ENCODE results near the gene FASTKD3. TPM values are rescaled to one million over a fixed set of nuclear protein-coding genes. Genes with fewer than 3 reads are reported as not detected.

The FASTKD3 gene
- total and polyA plus RNA-seq, 2 donors (not counting 1 experiment from before 2014, with no cell fraction given) = 6.6 to 10.0 TPM

GRCh38 chr5:7868427-7868772 is 431 bp downstream of the FASTKD3 start:
- Histone ChIP-seq H3K79me2 (ENCODE audit: control insufficient read depth, insufficient read depth, low read length) (peaks cover 52% of the 10 kb centered on the region), H4K20me1 (ENCODE audit: control insufficient read depth, insufficient read depth, low read length, poor library complexity, severe bottlenecking) (peaks cover 16% of the 10 kb centered on the region), H3K27me3 (replicated peaks in 1 of 4; ENCODE audit: control extremely low read depth in 1 of 4, control insufficient read depth in 3 of 4, insufficient read depth in 4 of 4, low read length in 3 of 4) (no peaks in the 10 kb centered on the region), H2AFZ (ENCODE audit: insufficient read depth, low read depth, low read length, poor library complexity, severe bottlenecking) (peak overlapping the region; percentile 93), H3K9ac (ENCODE audit: low read length) (peak overlapping the region; percentile 87), H3K27ac (ENCODE audit: low read length in 2 of 2) (peak overlapping the region; percentile 8 to 79), H3K36me3 (replicated peaks in 1 of 2; ENCODE audit: control extremely low read depth in 1 of 2, control insufficient read depth in 1 of 2, extremely low read depth in 1 of 2, insufficient read depth in 2 of 2, low read length in 1 of 2) (peaks cover 3 to 15% of the 10 kb centered on the region in 2 experiments), H3K9me3 (ENCODE audit: control extremely low read depth in 1 of 3, control insufficient read depth in 2 of 3, insufficient read depth in 1 of 3, low read length in 2 of 3) (no peaks in the 10 kb centered on the region), H3K4me2 (replicated peaks; ENCODE audit: low read depth, low read length, poor library complexity, severe bottlenecking) (peak overlapping the region; percentile 84), H3K4me3 (ENCODE audit: control extremely low read depth in 1 of 5, extremely low read depth in 1 of 5, insufficient read depth in 1 of 5, low read depth in 2 of 5, low read length in 4 of 5) (peak overlapping the region; percentile 82 to 92 (median 87)), H3K4me1 (ENCODE audit: control insufficient read depth in 2 of 2, insufficient read depth in 2 of 2, low read length in 2 of 2) (peaks cover 23 to 24% of the 10 kb centered on the region in 2 donors)
- TF ChIP-seq EZH2 (IDR thresholded peaks at IDR 0.05; ENCODE audit: borderline replicate concordance, insufficient read depth, low read depth, low read length, poor library complexity, severe bottlenecking) (no peak), CTCF (IDR thresholded peaks at IDR 0.05) (no peak)
- intact Hi-C loops (cut with micrococcal nuclease) = loop anchor here (2.0 to 5.0 kb wide), 3 partner anchors 1156 to 1490 kb away; partner anchors contain the start of genes MED10, NSUN2, SRD5A1 and TENT4A
- H3K9me3 Mint-ChIP-seq (ENCODE audit: insufficient read depth) = no peaks in the 10 kb centered on the region
- under 1% methylated on average over 8 of the region's 8 CpGs for WGBS (ENCODE audit: insufficient coverage)
- H3K27ac Mint-ChIP-seq = peak overlapping the region; percentile 77
- ChIA-PET CTCF (interaction anchor here (1.2 kb wide), 1 partner anchor 18 kb away, joined by 3 read pairs; no protein-coding TSS in a partner anchor), POLR2A (interaction anchor here (1.0 to 1.3 kb wide), 2 partner anchors 18 to 589 kb away, joined by 3 read pairs; no protein-coding TSS in a partner anchor)
- H3K27me3 Mint-ChIP-seq = no peaks in the 10 kb centered on the region
- peak overlapping the region; percentile 93 for H3K4me3 Mint-ChIP-seq
- H3K4me1 Mint-ChIP-seq = peaks cover 59% of the 10 kb centered on the region
- no peak for DNase-seq
- no peak for ATAC-seq (ENCODE audit: low read depth)

- H3K27me3 Mint-ChIP-seq = no peaks in the 10 kb centered on the region
These were observed 1.6 kb downstream of the FASTKD3 start for GRCh38 chr5:7867260-7867659.

More at GRCh38 chr5:7867260-7867659, 1.6 kb downstream of the FASTKD3 start:
- Mint-ChIP-seq H3K4me1 (peaks cover 49% of the 10 kb centered on the region), H3K9me3 (ENCODE audit: insufficient read depth) (no peaks in the 10 kb centered on the region), H3K27ac (no peak overlapping the region), H3K4me3 (peak overlapping the region; percentile 66)
- H3K9me3 ChIP-seq (ENCODE audit: control extremely low read depth in 1 of 3, control insufficient read depth in 2 of 3, insufficient read depth in 1 of 3, low read length in 2 of 3) = no peaks in the 10 kb centered on the region
- no peak for ATAC-seq (ENCODE audit: low read depth)
- no peak overlapping the region for H2AFZ ChIP-seq (ENCODE audit: insufficient read depth, low read depth, low read length, poor library complexity, severe bottlenecking)
- no peak overlapping the region for H3K27ac ChIP-seq (ENCODE audit: low read length in 2 of 2)
- peak overlapping the region; percentile 84 for H3K4me2 ChIP-seq (replicated peaks; ENCODE audit: low read depth, low read length, poor library complexity, severe bottlenecking)
- ChIA-PET POLR2A (no interaction called here), CTCF (interaction anchor here (1.2 kb wide), 1 partner anchor 19 kb away, joined by 3 read pairs; no protein-coding TSS in a partner anchor)
- DNase-seq = no peak
- H3K27me3 ChIP-seq (replicated peaks in 1 of 4; ENCODE audit: control extremely low read depth in 1 of 4, control insufficient read depth in 3 of 4, insufficient read depth in 4 of 4, low read length in 3 of 4) = no peaks in the 10 kb centered on the region
- peaks cover 42% of the 10 kb centered on the region for H3K79me2 ChIP-seq (ENCODE audit: control insufficient read depth, insufficient read depth, low read length)
- H3K4me1 ChIP-seq (ENCODE audit: control insufficient read depth in 2 of 2, insufficient read depth in 2 of 2, low read length in 2 of 2) = peaks cover 23 to 24% of the 10 kb centered on the region in 2 donors
- H3K4me3 ChIP-seq (ENCODE audit: control extremely low read depth in 1 of 5, extremely low read depth in 1 of 5, insufficient read depth in 1 of 5, low read depth in 2 of 5, low read length in 4 of 5) = no peak overlapping the region
- intact Hi-C loops (cut with micrococcal nuclease) = loop anchor here (5.0 kb wide), 1 partner anchor 1155 kb away; the partner anchor contains the start of gene TENT4A
- 90% methylated on average over 2 of the region's 3 CpGs for WGBS (ENCODE audit: insufficient coverage)
- TF ChIP-seq CTCF (IDR thresholded peaks at IDR 0.05) = no peak
- no peak for TF ChIP-seq EZH2 (IDR thresholded peaks at IDR 0.05; ENCODE audit: borderline replicate concordance, insufficient read depth, low read depth, low read length, poor library complexity, severe bottlenecking)
- H3K9ac ChIP-seq (ENCODE audit: low read length) = no peak overlapping the region
- peaks cover 3 to 24% of the 10 kb centered on the region in 2 experiments for H3K36me3 ChIP-seq (replicated peaks in 1 of 2; ENCODE audit: control extremely low read depth in 1 of 2, control insufficient read depth in 1 of 2, extremely low read depth in 1 of 2, insufficient read depth in 2 of 2, low read length in 1 of 2)
- peaks cover 16% of the 10 kb centered on the region for H4K20me1 ChIP-seq (ENCODE audit: control insufficient read depth, insufficient read depth, low read length, poor library complexity, severe bottlenecking)
